GM23248 (cell line): Measurements from ENCODE around the gene KRTAP9-3.
"Not testable (repeated sequence)": the region's sequence is repeated elsewhere in the genome, so short reads cannot be mapped to it uniquely, and the experiment has no call there.

ENCODE experiments used
- EZH2 ChIP-seq: fragments of 200-600 bp; sonication (generic); IDR thresholded peaks from 2 replicates; pipeline ENCODE4 v1.6.1; 2018; ENCODE audit warnings: antibody characterized with exemption, mild to moderate bottlenecking; ENCODE audit not compliant: insufficient read depth, poor library complexity, severe bottlenecking
- EZH2phosphoT487 ChIP-seq: fragments of 200-600 bp; sonication (generic); IDR thresholded peaks from 2 replicates; pipeline ENCODE4 v1.6.1; 2018; ENCODE audit warnings: antibody characterized with exemption, moderate library complexity, mild to moderate bottlenecking, low read depth; ENCODE audit not compliant: insufficient read depth

DNA sequence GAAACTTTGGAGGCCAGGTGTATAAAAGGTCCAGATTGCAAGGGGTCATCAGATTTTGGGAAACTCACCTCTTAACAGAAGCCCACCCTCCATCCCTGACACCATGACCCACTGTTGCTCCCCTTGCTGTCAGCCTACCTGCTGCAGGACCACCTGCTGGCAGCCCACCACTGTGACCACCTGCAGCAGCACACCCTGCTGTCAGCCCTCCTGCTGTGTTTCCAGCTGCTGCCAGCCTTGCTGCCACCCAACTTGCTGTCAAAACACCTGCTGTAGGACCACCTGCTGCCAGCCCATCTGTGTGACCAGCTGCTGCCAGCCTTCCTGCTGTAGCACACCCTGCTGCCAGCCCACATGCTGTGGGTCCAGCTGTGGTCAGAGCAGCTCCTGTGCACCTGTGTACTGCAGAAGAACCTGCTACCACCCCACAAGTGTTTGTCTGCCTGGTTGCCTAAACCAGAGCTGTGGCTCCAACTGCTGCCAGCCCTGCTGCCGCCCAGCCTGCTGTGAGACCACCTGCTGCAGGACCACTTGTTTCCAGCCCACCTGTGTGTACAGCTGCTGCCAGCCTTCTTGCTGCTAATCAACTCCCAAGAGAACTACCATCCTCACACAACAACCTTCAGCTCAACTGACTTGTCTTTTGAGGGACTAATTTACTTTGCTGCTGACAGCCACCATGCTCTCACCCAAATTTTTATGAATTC, at the start of gene KRTAP9-3:
- TF ChIP-seq EZH2phosphoT487, EZH2: not testable (repeated sequence)
